GM10248 (cell line): ENCODE data around the gene CCL8.

Source experiments
- CTCF ChIA-PET: fragments of 300-600 bp; sonication (Branson Sonifier 250); formaldehyde crosslinking; extraction: SDS; loops from one replicate; lab custom pipeline; 2021; ENCODE audit warnings: antibody characterized with exemption; lab: Yijun Ruan, JAX
- POLR2A ChIA-PET: fragments of 350-650 bp; sonication (Branson Sonifier 250); formaldehyde crosslinking; extraction: SDS; loops from one replicate; lab custom pipeline; 2020; ENCODE audit warnings: antibody characterized with exemption; lab: Yijun Ruan, JAX
- DNase-seq: peaks from one replicate; pipeline ENCODE4 v3.0.0; 2012; ENCODE audit errors: extremely low spot score
- TF ChIP-seq, protein P1 (sequence below): IDR thresholded peaks from 2 replicates; pipeline ENCODE4 v1.5.1; 2012; ENCODE audit warnings: mild to moderate bottlenecking, low read depth; ENCODE audit errors: extremely low read depth, missing control alignments, control extremely low read depth

CCL8 gene

DNA sequence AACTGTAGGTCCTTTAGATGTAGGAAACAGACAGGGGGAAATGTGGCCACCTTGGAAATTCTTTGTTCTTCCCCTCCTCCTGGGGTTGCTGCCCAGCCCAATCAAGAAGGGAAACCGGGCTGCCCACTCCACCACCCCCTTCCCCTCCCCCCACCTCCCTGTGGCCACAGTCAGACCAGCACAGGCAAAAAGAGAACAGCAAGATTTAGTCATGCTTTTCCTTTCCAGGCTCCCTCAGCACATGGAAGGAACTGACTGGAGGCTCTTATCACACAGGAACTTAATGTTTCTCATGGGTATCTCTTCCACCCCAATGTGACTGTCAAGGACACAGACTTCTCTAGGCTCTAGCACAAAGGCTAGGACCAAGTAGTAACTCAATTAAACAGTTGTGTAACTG is 46.8 kb downstream of the CCL8 start:
- TF ChIP-seq, protein P1, sequence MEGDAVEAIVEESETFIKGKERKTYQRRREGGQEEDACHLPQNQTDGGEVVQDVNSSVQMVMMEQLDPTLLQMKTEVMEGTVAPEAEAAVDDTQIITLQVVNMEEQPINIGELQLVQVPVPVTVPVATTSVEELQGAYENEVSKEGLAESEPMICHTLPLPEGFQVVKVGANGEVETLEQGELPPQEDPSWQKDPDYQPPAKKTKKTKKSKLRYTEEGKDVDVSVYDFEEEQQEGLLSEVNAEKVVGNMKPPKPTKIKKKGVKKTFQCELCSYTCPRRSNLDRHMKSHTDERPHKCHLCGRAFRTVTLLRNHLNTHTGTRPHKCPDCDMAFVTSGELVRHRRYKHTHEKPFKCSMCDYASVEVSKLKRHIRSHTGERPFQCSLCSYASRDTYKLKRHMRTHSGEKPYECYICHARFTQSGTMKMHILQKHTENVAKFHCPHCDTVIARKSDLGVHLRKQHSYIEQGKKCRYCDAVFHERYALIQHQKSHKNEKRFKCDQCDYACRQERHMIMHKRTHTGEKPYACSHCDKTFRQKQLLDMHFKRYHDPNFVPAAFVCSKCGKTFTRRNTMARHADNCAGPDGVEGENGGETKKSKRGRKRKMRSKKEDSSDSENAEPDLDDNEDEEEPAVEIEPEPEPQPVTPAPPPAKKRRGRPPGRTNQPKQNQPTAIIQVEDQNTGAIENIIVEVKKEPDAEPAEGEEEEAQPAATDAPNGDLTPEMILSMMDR = no peak
- no peak for DNase-seq
- CTCF ChIA-PET = interaction anchor here (1.0 kb wide), 1 partner anchor 12 kb away, joined by 3 read pairs; no protein-coding TSS in a partner anchor
- POLR2A ChIA-PET = no interaction called here

DNA sequence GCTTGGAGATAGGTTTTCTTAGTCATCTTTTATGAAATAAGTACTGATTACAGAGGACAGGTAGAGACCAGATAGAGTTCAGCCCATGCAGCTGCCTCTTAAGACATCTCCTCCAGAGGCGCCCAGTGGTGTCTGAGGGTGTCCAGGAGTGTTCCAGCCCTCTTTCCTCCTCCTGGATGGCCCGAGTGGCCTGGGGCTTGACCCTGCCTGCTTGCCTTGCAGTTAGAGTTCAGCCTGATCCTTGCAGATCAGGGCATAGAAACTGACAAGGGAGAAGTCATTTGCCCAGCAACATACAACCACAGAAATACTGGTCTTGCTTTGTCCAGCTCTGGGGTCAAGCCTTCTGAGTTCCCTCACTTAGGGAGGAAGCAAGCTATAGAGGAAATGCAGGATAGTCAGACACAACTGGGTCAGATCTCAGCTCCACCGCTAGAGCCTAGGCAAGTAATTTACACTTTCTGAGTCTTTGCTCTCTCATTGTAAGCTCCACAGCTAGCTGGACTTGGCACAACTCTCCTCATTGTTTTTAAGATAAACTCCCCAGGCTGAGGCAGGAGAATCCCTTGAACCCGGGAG is 47.4 kb downstream of the CCL8 start:
- TF ChIP-seq, protein P1 = no peak
- no peak for DNase-seq
- POLR2A ChIA-PET = no interaction called here
- CTCF ChIA-PET = interaction anchor here (1.0 kb wide), 1 partner anchor 12 kb away, joined by 3 read pairs; no protein-coding TSS in a partner anchor

DNA sequence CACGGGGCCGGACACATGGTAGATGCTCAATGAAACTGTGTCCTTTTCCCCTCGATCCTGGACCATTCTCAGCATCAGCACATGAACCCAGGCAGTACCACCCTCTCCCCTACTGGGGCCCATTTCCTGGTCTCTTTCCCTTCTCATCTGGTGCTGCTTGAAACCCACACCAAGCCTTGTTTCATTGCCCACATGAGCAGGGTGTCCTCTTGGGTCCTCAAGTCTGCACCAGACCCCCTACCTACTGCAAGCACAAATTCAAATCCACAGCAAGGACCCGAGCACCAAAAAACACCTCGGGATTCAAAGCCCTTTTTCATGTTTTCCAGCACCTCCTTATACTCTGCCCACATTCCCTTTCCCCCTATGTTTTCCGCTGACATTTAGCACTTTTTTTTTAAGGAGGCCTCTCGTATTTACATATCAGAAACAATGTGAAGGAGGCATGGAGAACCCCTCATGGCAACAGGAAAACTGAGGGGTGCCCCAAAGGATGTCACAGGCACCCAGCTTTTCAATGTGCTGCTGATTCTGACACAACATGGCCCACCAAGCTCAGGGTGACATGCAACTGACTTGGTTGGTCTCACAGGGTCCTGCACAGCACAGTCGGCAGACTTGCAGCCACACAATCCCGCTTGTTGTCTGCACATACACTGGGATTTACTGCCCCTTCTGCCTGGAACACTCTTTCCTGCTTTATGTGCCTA is 48.4 kb downstream of the CCL8 start:
- DNase-seq = no peak
- ChIA-PET POLR2A (no interaction called here), CTCF (interaction anchor here (1.6 kb wide), 1 partner anchor 167 kb away, joined by 9 read pairs; no protein-coding TSS in a partner anchor)
- TF ChIP-seq, protein P1 = no peak

DNA sequence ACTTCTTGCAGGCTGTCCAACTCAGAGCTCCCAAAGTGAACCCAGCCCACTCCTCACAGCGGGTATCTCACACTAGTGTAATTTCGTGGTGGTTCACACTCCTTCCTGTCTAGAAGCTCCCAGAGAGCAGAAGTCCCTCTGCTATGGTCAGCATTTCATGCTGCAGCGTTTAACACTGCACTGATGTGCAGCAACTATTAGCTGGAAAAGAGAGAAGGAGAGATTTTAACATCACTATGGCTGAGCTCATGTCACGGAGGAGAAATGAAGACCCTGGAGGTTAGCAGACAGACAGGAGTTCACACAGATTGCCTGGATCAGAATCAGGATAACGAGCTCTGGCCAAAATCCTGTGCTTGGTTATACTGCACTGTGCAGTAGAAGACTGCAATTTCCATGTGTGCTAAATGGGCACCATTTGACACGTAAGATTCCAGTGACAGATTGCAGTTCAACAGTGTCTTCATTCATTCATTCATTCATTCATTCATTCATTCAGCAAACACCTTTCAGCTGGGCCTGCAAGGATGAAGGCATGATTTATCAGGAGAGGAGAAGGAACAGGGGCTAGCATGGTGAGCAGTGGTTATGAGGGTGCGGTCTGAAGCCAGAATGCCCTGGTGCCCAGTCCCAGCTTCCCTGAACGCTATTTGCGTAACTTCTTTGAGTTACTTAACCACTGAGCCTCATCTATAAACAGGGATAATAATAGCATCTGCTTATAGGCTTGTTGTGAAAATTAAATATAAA is 49.1 kb downstream of the CCL8 start:
- ChIA-PET POLR2A (no interaction called here), CTCF (interaction anchor here (0.9 to 1.6 kb wide), 2 partner anchors 168 to 169 kb away, joined by 3 to 9 read pairs; no protein-coding TSS in a partner anchor)
- DNase-seq = no peak

DNA sequence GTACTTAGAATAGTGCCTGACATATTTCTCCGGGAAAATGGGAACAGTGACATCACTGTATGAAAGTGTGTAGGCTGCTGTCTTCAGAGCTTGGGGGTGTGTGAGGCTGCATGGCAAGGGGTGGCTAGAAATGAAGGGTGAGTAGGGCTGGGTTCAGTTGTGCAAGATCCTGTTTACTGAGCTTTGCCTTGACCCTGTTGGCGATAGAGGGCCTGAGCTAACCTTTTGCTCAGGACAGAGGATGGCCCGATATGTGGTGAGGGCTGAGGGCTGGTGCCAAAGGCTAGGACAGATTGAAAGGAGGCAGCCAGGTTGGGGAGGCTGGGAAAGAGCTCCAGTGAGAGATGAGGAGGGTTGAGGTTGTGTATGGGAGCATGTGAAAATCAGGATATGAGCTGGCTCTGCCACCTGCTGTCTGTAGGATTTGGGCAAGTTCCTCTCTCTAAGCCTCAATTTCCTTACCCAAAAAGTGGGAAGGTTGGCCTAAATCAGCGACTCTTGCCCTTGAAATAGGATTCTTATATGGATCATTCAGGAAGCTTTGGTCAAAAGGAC is 49.8 kb downstream of the CCL8 start:
- POLR2A ChIA-PET = no interaction called here
- TF ChIP-seq, protein P1 = no peak
- no peak for DNase-seq
- CTCF ChIA-PET = interaction anchor here (0.9 to 6.7 kb wide), 3 partner anchors 7 to 170 kb away, joined by 3 to 62 read pairs (median 9); partner anchors contain the start of gene CCL1

More for the DNA sequence above, 49.1 kb downstream of the CCL8 start:
- TF ChIP-seq, protein P1 = no peak

DNA sequence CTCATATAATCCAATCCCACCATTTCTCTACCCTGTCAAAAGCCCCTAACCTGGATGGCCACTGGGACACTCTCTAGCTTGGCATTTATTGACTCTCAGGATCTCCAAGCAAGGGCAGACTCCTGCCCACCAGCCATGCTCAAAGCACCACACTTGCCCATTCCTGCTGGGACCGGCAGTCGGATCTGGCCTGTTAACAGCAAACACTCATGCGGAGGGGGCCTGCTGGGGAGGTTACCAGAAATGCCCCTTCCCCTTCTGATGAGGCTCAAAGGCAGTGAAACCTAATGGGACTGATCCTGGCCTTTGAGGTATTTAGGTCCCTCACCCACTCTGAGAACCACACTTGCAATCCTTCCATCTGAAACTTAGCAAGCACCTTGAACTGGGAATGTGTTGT is 50.3 kb downstream of the CCL8 start:
- CTCF ChIA-PET = interaction anchor here (1.6 to 6.7 kb wide), 2 partner anchors 7 to 169 kb away, joined by 9 to 62 read pairs; partner anchors contain the start of gene CCL1
- no peak for DNase-seq

More for the DNA sequence above, 50.3 kb downstream of the CCL8 start:
- POLR2A ChIA-PET = no interaction called here
- TF ChIP-seq, protein P1 = no peak
